Activated naive CD4-positive, alpha-beta T cell treated with anti-CD3 and anti-CD28 coated beads, Interleukin-2, amount 50 U/mL, for 72 hours (primary cell): Measurements from ENCODE around the gene KRT85. TPM values are rescaled to one million over a fixed set of nuclear protein-coding genes. Genes with fewer than 3 reads are reported as not detected.

Source experiments
- ATAC-seq, 2 donors: fragments of 150-1000 bp; cut with Tn5 transposase; 2 replicates each; pipeline ENCODE4 v1.10.0; 2021; ENCODE audit warnings: mild to moderate bottlenecking in 2 of 2, moderate library complexity in 2 of 2
- DNase-seq, 2 donors: peaks; one replicate each; pipeline ENCODE4 v3.0.0; 2021 to 2022; ENCODE audit warnings: low spot score in 2 of 2
- H3K27ac Mint-ChIP-seq, 2 donors: one replicate each; pipeline ENCODE4 v1.8.0; 2022; ENCODE audit warnings: mild to moderate bottlenecking in 2 of 2, mixed read lengths in 2 of 2
- H3K36me3 Mint-ChIP-seq, 2 donors: one replicate each; pipeline ENCODE4 v1.8.0; 2022; ENCODE audit warnings: mixed read lengths in 2 of 2
- H3K9me3 Mint-ChIP-seq, 2 donors: one replicate each; pipeline ENCODE4 v1.8.0; 2022; ENCODE audit warnings: mixed read lengths in 2 of 2
- total RNA-seq, 2 donors: library from RNA; stranded (reverse); gene quantifications; one replicate each; pipeline ENCODE4 v1.2.3, GENCODE V29; 2022

The KRT85 gene
- total RNA-seq, 2 donors from 2014 or later: not detected

DNA sequence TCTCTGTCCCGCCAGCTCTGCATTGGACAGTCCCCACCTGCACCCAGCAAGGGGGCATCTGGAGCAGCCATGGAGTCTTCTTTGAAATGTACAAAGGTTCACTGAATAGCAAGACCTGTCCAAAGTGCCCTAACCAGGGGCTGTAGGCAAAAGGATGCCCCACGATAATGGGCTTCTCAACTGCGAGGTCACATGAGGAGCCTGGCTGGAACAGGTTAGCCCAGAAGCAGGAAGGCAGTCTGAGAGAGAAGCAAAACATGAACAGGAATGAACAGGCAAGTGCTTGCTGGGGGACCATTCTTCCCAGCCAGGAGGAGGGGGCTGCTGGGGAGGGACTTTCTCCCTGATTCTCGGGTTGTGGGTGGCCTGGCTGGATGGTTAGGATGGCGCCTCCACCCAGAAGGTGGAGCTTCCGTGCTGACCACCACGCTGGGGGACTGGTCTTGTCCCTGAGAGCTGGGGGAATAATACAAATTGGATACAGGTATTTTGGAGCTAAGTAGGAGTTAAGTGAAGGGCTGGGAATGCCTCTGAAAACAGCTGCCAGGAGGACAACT lies 7.1 kb downstream of the KRT85 start:
- H3K9me3 Mint-ChIP-seq: no peaks in the 10 kb centered on the region
- H3K36me3 Mint-ChIP-seq: no peaks in the 10 kb centered on the region
- no peak for ATAC-seq
- H3K27ac Mint-ChIP-seq: peak overlapping the region in 1 of 2 donors; percentile 17
- DNase-seq: peak in 1 of 2 donors; percentile 49

DNA sequence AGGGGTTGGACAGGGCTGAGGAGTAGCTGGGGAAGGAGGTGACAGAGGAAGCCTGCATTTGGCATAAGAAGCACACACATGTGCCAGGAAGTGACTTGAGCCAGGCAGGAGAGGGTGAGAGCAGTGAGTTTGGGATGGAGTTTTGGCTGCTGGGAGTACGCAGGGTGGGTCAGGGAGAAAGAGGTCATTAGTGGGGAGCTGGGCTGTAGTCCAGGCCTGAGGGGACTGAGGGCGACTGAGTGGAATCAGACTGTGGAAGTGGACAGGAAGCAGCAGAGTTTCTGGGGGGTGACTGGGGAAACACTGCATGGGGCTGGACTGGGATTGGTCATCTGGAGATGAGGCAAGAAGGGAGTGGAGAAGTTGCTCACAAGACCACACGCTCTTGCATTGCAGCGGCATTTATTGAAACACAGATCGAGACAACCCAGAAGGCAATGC lies 7.6 kb downstream of the KRT85 start:
- H3K36me3 Mint-ChIP-seq: no peaks in the 10 kb centered on the region
- DNase-seq: no peak
- no peak for ATAC-seq
- peak overlapping the region; percentile 17 to 81 for H3K27ac Mint-ChIP-seq
- H3K9me3 Mint-ChIP-seq: no peaks in the 10 kb centered on the region

DNA sequence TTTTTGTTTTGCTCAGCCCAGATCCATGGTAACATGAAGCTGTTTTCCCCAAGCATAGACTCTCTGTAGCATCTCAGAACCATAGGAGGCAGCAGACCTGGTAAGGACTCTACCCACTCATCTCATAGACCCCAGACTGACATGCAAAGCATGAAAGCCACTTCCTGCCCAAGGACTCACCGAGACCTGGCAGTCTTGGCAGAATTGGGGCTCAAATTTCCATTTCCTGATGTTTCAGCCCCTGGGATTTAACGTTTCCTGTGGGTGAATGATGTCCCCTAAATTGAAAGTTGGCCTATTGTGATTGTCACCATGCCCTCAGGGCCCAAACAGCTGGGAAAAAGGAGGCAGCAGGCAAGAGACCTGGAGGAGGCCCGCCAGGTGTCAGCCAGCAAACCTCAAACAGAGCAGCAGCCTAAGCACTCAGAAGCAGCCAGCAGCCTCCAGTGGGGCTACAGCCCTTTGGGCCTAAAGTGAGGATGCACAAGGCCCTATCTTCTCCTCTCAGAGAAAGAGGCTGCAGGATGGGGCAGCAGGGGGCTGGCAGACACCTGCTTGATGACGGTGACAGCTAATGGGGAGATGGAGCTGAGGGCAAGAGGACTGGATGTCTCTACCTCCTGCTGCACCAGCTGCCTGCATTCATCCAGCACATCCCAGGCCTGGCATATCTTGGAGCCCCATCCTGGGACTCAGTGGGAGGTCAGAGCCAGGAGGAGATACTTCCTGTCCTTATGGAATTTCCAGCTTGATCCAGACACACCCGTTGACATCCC lies 8.5 kb downstream of the KRT85 start:
- Mint-ChIP-seq H3K9me3 (no peaks in the 10 kb centered on the region), H3K27ac (peak overlapping the region; percentile 17 to 29), H3K36me3 (no peaks in the 10 kb centered on the region)
- DNase-seq (peak in 1 of 2 donors; percentile 31), ATAC-seq (peak; percentile 73 to 87)

DNA sequence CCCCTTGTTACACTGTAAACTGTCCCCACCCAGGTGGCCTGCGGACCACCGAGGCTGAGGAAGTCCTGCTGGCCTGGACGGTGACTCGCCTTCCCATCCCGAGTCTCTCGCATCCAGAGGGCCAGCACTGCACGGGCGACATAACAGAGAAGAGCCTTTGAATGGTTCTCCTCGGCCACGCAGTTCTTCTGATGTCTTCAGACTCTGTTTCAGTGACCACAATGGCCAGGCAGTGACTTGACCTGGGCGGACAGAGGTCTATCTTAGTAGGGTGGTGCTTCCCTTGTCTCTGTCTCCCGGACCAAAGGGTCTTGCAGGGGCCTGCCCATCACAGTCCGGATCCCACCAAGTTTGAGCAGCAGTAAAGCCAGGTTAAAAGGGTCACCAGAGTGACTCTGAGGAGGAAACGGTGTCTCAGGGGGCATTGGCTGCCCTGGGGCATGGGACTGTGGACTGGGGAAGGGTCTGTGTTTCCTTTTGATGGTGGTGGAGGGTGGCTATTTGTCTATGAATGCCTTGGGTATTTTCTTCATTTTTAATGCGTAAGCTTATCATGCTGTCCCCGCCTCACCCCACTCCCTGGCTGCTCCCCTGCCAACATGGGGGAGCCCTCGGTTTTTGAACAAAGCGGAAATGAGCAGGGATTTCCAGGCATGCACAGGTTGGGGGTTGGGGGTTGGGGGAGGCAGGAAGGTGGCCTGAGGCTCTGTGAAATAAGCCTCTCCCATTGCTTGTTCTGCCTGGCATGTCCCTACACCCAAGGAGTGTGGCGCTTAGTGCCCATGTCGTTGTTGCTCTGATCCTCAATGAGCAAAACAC lies 10.3 kb downstream of the KRT85 start:
- DNase-seq (no peak), ATAC-seq (no peak)
- Mint-ChIP-seq H3K27ac (peak overlapping the region in 1 of 2 donors; percentile 62), H3K36me3 (no peaks in the 10 kb centered on the region), H3K9me3 (no peaks in the 10 kb centered on the region)

DNA sequence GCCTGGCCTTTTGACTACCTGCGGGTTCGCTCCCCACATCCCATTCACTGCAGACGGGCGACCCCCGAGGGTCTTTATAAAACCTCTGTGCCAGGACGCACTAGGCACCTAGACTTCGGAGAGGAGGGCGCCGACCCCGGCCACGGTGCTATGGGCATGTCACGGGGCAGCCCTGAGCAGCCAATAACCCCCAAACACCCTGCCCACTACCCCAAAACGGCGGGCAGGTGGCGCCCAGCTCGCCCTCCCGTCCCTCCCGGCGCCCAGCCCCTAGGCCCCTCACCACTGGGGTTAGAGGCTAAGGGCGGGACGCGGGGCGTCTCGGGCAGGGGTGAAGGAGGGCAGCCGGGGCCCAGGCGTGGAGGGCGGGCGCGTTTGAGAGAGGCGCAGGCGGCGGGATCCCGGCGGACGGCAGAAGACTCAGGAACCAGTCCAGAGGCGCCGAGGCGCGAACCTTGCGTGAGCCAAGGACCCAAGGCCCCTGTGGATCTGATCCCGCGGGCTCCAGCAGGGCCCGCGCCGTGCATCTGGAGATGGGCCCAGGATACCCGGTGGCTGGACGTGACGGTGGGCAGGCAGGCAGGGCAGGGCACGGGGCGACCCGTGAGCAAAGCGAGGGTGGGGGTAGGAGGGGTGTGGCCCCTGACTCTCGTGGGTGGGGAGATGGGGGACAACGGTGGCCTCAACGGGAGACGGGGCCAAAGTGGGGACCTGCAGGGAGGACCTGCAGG lies 11.1 kb downstream of the KRT85 start:
- no peak overlapping the region for H3K27ac Mint-ChIP-seq
- ATAC-seq (no peak), DNase-seq (peak in 1 of 2 donors; percentile 50)
- H3K9me3 Mint-ChIP-seq: no peaks in the 10 kb centered on the region
- no peaks in the 10 kb centered on the region for H3K36me3 Mint-ChIP-seq

DNA sequence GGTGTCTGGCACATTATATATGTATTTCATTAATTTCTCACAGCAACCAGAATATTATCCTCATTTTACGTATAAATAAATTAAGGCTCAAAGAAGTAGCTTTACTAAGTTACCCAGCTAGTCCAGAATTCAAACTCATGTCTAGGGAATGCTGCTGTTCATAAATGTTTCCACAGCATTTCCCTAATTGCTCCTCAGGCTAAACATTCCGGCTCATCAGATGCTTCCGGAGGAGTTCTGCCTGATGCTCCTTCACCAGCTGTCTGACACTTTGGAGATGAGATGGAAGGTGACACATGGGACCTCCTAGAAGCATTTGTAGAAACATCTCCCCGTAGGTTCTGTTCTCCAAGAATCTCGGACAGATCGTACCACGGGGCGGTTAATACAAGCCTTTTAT lies 12.1 kb downstream of the KRT85 start:
- Mint-ChIP-seq H3K27ac (peak overlapping the region in 1 of 2 donors; percentile 13), H3K36me3 (no peaks in the 10 kb centered on the region), H3K9me3 (no peaks in the 10 kb centered on the region)
- DNase-seq (peak in 1 of 2 donors; percentile 16), ATAC-seq (no peak)

DNA sequence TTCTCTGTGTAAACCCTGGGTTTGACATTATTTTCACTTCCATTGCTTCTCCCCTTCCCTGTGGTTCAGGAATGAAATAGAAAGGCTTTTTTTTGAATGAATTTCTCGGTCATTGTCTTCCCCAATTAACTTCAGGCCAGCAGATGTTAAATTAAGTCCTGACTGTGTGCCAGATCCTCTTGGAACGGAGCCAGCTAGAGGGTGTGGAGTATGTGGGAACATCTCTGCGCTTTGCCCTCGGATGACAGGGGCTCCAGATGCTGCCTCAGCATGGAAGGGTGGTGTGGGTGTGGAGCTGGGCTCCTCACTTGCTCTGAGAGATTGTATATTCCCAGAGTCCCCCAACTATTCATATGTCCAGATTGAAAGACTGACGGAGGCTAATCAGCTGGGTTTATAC lies 13.1 kb downstream of the KRT85 start:
- no peaks in the 10 kb centered on the region for H3K36me3 Mint-ChIP-seq
- ATAC-seq (no peak), DNase-seq (no peak)
- H3K9me3 Mint-ChIP-seq: no peaks in the 10 kb centered on the region
- H3K27ac Mint-ChIP-seq: no peak overlapping the region

DNA sequence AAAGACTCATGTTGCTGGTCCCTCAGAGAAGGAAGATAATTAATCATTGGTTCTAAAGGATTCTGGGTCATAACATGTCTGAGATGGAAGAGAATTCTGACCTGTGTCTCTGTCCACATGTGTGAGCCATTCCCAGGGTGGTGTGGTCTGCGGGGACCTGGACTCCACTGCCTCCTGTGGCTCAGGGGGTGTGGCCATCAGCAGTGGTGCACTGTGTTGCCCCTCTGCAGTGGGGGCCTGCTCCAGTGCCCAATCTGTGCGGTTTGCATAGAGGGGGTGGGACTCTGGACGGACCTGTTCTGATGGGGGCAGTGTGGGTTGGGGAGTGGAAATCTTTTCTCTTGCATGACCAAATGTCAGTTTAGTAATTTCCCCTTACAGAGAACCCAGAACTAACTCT lies 13.5 kb downstream of the KRT85 start:
- DNase-seq (no peak), ATAC-seq (no peak)
- H3K27ac Mint-ChIP-seq: no peak overlapping the region
- no peaks in the 10 kb centered on the region for H3K9me3 Mint-ChIP-seq
- no peaks in the 10 kb centered on the region for H3K36me3 Mint-ChIP-seq

DNA sequence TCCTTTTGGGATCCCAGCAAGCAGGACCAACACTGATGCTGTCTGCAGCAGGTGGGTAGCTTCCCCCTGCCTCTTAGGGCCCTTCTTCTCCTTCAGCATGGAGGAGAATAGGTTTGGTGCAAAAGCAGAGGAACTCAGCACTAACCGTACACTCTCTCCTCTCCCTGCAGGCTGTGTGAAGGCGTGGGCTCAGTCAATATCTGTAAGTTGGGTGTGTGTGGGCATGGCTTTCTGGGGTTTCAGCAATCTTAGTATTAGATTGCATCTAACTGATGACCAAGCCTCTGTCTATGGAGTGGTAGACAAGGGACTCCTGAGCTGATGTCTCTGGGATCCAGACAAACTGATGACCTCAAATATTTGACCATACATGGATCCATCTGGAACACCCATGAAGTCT lies 14.3 kb downstream of the KRT85 start:
- no peak overlapping the region for H3K27ac Mint-ChIP-seq
- no peaks in the 10 kb centered on the region for H3K9me3 Mint-ChIP-seq
- DNase-seq (no peak), ATAC-seq (no peak)
- H3K36me3 Mint-ChIP-seq: no peaks in the 10 kb centered on the region

DNA sequence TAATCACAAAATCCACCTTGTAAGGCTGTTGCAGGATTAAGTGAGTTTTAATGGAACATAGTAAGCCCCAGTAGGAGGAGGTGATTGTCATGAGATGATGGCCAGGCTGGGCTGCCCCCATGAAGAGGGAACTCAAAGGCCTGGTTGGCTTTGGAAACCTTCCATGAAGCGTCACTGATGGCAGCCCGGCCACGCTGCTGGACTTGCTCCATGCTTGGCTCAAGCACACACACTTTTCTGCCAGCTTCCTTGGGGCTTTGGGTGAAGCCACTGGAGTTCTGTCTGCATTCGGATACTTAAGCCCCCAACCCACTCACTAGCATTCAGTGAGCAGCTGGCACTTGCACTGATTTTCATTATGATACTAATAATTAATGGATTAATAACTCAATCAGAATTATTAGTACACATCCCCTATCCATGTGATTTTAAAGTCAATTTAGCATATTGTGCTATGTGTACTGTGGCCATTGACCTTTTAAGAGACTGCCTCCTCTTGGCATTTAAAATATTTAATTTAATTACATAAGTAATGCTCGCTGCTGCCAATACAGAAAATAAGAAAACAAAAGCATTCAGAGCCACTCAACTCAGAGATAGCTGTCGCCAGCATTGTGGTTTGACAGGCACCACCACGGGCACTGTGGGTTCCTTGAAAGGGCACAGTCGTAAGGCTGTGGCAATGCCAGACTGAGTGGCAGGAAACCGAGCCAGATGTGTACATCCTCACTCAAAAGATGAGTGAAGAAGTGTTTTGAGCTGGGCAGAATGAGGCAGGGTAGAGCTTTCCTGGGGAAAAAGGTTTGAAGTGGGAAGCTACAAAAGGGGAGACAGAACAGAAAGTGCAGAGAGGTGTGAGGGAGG lies 15.9 kb downstream of the KRT85 start:
- no peaks in the 10 kb centered on the region for H3K36me3 Mint-ChIP-seq
- ATAC-seq (peak; percentile 55 to 74), DNase-seq (no peak)
- no peak overlapping the region for H3K27ac Mint-ChIP-seq
- H3K9me3 Mint-ChIP-seq: no peaks in the 10 kb centered on the region

DNA sequence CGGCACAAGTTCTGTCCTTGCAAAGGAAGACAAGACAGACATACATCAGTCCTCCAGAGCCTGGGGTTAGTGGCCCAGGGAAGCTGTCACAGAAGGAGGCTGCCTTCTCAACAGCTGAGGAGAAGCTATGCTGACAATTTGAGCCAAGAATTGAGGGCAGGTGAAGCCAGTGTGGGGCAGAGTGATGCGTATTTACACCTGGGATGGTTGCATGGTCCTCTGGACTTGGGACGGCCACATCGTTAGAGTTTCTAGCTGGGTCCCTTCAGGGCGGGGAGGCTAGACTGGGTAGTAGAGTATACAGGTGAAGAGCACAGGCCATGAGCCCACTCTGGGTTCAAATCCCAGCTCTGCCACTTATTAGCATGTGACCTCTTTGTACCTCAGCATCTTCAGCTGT lies 16.5 kb downstream of the KRT85 start:
- ATAC-seq: no peak
- DNase-seq: no peak
- H3K36me3 Mint-ChIP-seq: no peaks in the 10 kb centered on the region
- no peak overlapping the region for H3K27ac Mint-ChIP-seq
- H3K9me3 Mint-ChIP-seq: no peaks in the 10 kb centered on the region

DNA sequence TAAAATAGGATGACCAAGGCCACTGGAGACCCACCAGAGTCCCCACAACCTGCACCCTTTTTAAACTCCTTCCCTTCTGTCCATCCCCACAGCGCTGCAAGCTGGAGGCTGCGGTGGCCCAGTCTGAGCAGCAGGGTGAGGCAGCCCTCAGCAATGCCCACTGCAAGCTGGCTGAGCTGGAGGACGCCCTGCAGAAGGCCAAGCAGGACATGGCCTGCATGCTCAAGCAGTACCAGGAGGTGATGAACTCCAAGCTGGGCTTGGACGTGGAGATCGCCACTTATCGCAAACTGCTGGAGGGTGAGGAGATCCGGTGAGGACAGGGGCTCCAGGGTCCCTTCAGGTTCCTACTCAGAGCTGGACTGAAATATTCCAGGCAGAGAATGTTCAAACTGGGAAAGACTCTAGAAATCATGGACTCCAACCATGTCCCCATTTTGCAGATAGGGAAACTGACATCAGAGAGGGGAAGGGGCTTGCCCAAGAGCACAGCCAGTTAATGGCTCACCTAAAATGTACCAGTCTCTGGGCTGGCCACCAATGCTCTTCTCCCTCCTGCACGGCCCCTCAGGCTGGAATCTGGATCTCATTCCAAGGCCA lies 17.2 kb downstream of the KRT85 start:
- H3K9me3 Mint-ChIP-seq: no peaks in the 10 kb centered on the region
- no peaks in the 10 kb centered on the region for H3K36me3 Mint-ChIP-seq
- DNase-seq: no peak
- no peak overlapping the region for H3K27ac Mint-ChIP-seq
- ATAC-seq: no peak

DNA sequence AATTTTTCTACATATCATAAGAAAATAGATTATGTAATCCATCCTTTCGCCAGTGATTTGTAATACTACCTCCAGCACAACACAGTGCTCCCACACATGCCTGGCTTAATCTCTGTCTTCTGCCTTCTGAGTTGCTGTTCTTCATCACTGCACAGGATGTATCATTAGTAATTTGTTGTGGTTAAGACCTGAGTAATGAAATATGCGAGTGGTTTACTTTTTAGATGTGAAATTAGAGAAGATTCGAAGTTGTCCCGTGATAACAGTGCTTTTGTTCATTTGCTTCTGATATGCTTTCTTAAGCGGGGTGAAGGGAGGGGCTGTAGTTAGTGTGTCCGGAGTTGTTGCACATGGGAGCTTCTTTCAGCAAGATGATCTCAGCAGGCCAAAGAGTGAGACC lies 18.1 kb downstream of the KRT85 start:
- no peaks in the 10 kb centered on the region for H3K36me3 Mint-ChIP-seq
- DNase-seq: no peak
- ATAC-seq: no peak
- no peak overlapping the region for H3K27ac Mint-ChIP-seq
- no peaks in the 10 kb centered on the region for H3K9me3 Mint-ChIP-seq

DNA sequence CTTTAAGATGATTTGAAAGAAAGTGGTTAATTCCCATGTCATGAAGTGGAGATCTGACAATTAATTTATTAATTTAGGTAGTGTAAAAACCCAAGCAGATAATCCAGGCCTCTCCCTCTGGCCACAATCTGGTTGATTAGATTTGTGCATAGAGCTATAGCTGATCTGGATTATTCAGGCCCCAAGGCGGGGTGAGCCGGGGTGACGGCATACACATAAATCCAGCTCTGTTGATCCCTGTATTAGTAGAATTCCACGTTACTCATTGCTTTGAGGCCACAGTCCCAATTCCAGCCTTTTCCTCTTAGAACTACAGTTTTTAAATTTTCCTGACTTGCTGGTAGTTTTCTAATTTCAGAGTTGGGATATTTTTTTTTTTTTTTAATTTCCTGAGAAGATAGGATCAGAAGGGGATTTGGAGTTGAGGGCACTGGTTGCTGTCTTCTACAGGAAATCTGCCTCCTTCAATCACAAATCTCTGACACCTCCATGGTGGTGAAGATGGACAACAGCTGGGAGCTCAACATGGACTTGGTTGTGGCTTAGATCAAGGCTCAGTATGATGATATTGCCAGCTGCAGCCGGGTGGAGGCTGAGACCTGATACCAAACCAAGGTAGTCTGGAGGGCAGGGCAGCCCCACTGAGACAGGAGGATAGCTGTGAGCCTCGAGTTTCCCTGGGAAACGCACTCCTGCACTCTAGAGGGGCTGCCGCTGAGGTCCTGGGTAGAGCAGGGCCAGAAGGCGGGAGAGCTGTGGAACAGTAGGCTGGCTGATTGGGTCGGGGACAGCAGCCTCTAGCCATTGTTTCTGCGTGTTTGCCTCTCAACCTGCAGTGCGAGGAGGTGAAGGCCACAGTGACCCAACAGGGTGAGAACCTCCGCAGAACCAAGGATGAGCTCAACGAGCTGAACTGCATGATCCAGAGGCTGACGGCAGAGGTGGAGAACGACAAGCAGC lies 19.4 kb downstream of the KRT85 start:
- Mint-ChIP-seq H3K36me3 (no peaks in the 10 kb centered on the region), H3K9me3 (no peaks in the 10 kb centered on the region), H3K27ac (no peak overlapping the region)
- no peak for ATAC-seq
- no peak for DNase-seq

DNA sequence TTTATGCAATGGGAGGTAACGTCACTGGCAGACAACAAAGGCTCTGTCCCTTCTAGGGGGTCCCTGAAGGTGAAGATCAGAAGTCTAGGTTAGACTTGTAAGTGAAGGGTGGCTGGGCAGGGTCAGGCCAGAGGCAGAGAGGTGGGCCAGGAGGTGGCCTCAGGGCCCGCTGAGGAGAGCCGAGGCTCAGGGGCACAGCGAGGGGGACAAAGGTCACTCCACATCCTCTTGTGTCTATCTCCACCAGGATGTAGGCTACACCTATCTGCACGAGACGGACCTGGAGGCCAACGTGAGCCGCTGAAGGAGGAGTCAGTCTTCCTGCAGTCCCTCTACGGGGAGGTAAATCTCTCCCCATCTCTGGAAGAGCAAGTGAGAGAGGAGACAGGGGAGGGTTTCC lies 20.3 kb downstream of the KRT85 start:
- DNase-seq (no peak), ATAC-seq (no peak)
- no peak overlapping the region for H3K27ac Mint-ChIP-seq
- no peaks in the 10 kb centered on the region for H3K36me3 Mint-ChIP-seq
- no peaks in the 10 kb centered on the region for H3K9me3 Mint-ChIP-seq
